CD1c-positive myeloid dendritic cell (primary cell): ENCODE results near the gene NHLRC1.
"Not testable (repeated sequence)": the region's sequence is repeated elsewhere in the genome, so short reads cannot be mapped to it uniquely, and the experiment has no call there.

Source experiments
- DNase-seq: peaks from one replicate; pipeline ENCODE4 v3.0.0-alpha.2; 2016; ENCODE audit errors: extremely low spot score

NHLRC1 gene

GRCh38 chr6:18122128-18123093 is at the start of gene NHLRC1:
NHLRC1 (minus strand) TSS chr6:18122677; CDS start chr6:18122606, 71 bp downstream.
- DNase-seq, result peak; percentile 96

- peak; percentile 68 for DNase-seq
These were observed 49.4 kb upstream of the NHLRC1 start for GRCh38 chr6:18171871-18172270.

- DNase-seq, result no peak
These were observed 45.8 kb upstream of the NHLRC1 start for GRCh38 chr6:18168264-18168663.

GRCh38 chr6:18166312-18167036 is 44.0 kb upstream of the NHLRC1 start:
- DNase-seq, result peak; percentile 48

- no peak for DNase-seq
These were observed 43.3 kb upstream of the NHLRC1 start for GRCh38 chr6:18165751-18166150.

- no peak for DNase-seq
These were observed 39.9 kb upstream of the NHLRC1 start for GRCh38 chr6:18162401-18162800.

GRCh38 chr6:18161431-18161830 is 39.0 kb upstream of the NHLRC1 start:
- no peak for DNase-seq

- no peak for DNase-seq
These were observed 38.4 kb upstream of the NHLRC1 start for GRCh38 chr6:18160911-18161310.

- peak; percentile 64 for DNase-seq
These were observed 33.5 kb upstream of the NHLRC1 start for GRCh38 chr6:18155864-18156421.

GRCh38 chr6:18155150-18155863 is 32.8 kb upstream of the NHLRC1 start, which contains the start of gene KDM1B:
KDM1B (plus strand) TSS chr6:18155422; CDS start chr6:18159896, 4,474 bp downstream.
- DNase-seq, result peak; percentile 99

- no peak for DNase-seq
These were observed 32.2 kb upstream of the NHLRC1 start, which contains the start of gene TPMT for GRCh38 chr6:18154507-18155149. TPMT (minus strand) TSS chr6:18155077; CDS start chr6:18149127, 5,950 bp downstream.

GRCh38 chr6:18153311-18153703 is 30.8 kb upstream of the NHLRC1 start:
- no peak for DNase-seq

- no peak for DNase-seq
These were observed 29.3 kb upstream of the NHLRC1 start for GRCh38 chr6:18151801-18152200.

GRCh38 chr6:18151391-18151790 is 28.9 kb upstream of the NHLRC1 start:
- not testable (repeated sequence) for DNase-seq

GRCh38 chr6:18148304-18149025 is 26.0 kb upstream of the NHLRC1 start:
- peak; percentile 13 for DNase-seq

- DNase-seq, result no peak
These were observed 25.1 kb upstream of the NHLRC1 start for GRCh38 chr6:18147616-18148015.

GRCh38 chr6:18147160-18147559 is 24.7 kb upstream of the NHLRC1 start:
- DNase-seq, result no peak

GRCh38 chr6:18142591-18142861 is 20.0 kb upstream of the NHLRC1 start:
- DNase-seq, result no peak

GRCh38 chr6:18141805-18142590 is 19.5 kb upstream of the NHLRC1 start:
- DNase-seq, result no peak
